Osteoblast (primary cell): ENCODE results near the gene KCTD10. TPM values are rescaled to one million over a fixed set of nuclear protein-coding genes. Genes with fewer than 3 reads are reported as not detected.

ENCODE experiments used
- DNase-seq: peaks from one replicate; pipeline ENCODE4 v3.0.0; 2011; ENCODE audit warnings: low spot score, mixed read lengths; ENCODE audit not compliant: insufficient read length; ENCODE audit errors: missing footprints
- H2AFZ ChIP-seq: 2 replicates; pipeline ENCODE4 v1.6.0; 2011; ENCODE audit warnings: mild to moderate bottlenecking, low read length
- H3K27ac ChIP-seq: 2 replicates; pipeline ENCODE4 v1.5.1; 2011; ENCODE audit warnings: mild to moderate bottlenecking, low read depth, low read length, moderate library complexity
- H3K27me3 ChIP-seq: 2 replicates; pipeline ENCODE4 v1.6.0; 2012; ENCODE audit warnings: mild to moderate bottlenecking, control low read depth, inconsistent platforms, low read length, moderate library complexity; ENCODE audit not compliant: insufficient read depth
- H3K36me3 ChIP-seq: 2 replicates; pipeline ENCODE4 v1.5.1; 2011; ENCODE audit warnings: mild to moderate bottlenecking, low read length, control low read depth, moderate library complexity; ENCODE audit not compliant: insufficient read depth
- H3K4me1 ChIP-seq: 2 replicates; pipeline ENCODE4 v1.5.1; 2011; ENCODE audit warnings: mild to moderate bottlenecking, low read length, control low read depth, moderate library complexity; ENCODE audit not compliant: insufficient read depth
- H3K4me2 ChIP-seq: 2 replicates; pipeline ENCODE4 v1.6.0; 2011; ENCODE audit warnings: mild to moderate bottlenecking, low read length; ENCODE audit not compliant: insufficient read depth
- H3K4me3 ChIP-seq: fragments of 200-600 bp; sonication (generic); 3 replicates; pipeline ENCODE4 v1.5.1; 2012; ENCODE audit warnings: mild to moderate bottlenecking, low read length, inconsistent platforms; ENCODE audit not compliant: insufficient read depth
- H3K79me2 ChIP-seq: 2 replicates; pipeline ENCODE4 v1.6.0; 2012; ENCODE audit warnings: mild to moderate bottlenecking, low read length, control low read depth, inconsistent platforms; ENCODE audit not compliant: insufficient read depth
- H3K9me3 ChIP-seq: 2 replicates; pipeline ENCODE4 v1.5.1; 2011; ENCODE audit warnings: low read depth, low read length, control low read depth
- H4K20me1 ChIP-seq: 2 replicates; pipeline ENCODE4 v1.6.0; 2012; ENCODE audit warnings: mild to moderate bottlenecking, low read length, control low read depth; ENCODE audit not compliant: insufficient read depth
- CTCF ChIP-seq: IDR thresholded peaks from 2 replicates; pipeline ENCODE4 v1.5.1; 2011; ENCODE audit warnings: mild to moderate bottlenecking, low read depth, low read length, moderate library complexity; ENCODE audit errors: extremely low read depth
- total RNA-seq: library from RNA; depleted of rRNA; stranded (reverse); fragments of >200 nt; gene quantifications from 2 replicates; pipeline ENCODE4 v1.2.3, GENCODE V29; 2012

KCTD10 gene
- total RNA-seq, 1 donor, result 102 TPM

GRCh38 chr12:109512608-109513007 is 35.5 kb upstream of the KCTD10 start:
- Histone ChIP-seq H3K27me3 (no peaks in the 10 kb centered on the region), H3K79me2 (no peaks in the 10 kb centered on the region), H3K4me2 (no peak overlapping the region), H2AFZ (no peak overlapping the region), H3K36me3 (peaks cover 83% of the 10 kb centered on the region), H3K4me1 (no peaks in the 10 kb centered on the region), H3K27ac (no peak overlapping the region), H3K9me3 (no peaks in the 10 kb centered on the region), H4K20me1 (no peaks in the 10 kb centered on the region), H3K4me3 (no peak overlapping the region)
- no peak for TF ChIP-seq CTCF
- DNase-seq, result no peak

GRCh38 chr12:109510196-109510595 is 33.1 kb upstream of the KCTD10 start:
- H3K27ac ChIP-seq, result no peak overlapping the region
- no peaks in the 10 kb centered on the region for H3K27me3 ChIP-seq
- TF ChIP-seq CTCF, result no peak
- H3K9me3 ChIP-seq, result no peaks in the 10 kb centered on the region
- H3K4me3 ChIP-seq, result no peak overlapping the region
- no peak overlapping the region for H2AFZ ChIP-seq
- peaks cover 90% of the 10 kb centered on the region for H3K36me3 ChIP-seq
- no peak overlapping the region for H3K4me2 ChIP-seq
- no peak for DNase-seq
- no peaks in the 10 kb centered on the region for H4K20me1 ChIP-seq
- H3K79me2 ChIP-seq, result no peaks in the 10 kb centered on the region
- H3K4me1 ChIP-seq, result no peaks in the 10 kb centered on the region

- no peak for TF ChIP-seq CTCF
- H4K20me1 ChIP-seq, result no peaks in the 10 kb centered on the region
- no peak for DNase-seq
- H3K27me3 ChIP-seq, result no peaks in the 10 kb centered on the region
- no peaks in the 10 kb centered on the region for H3K4me1 ChIP-seq
- no peak overlapping the region for H3K4me2 ChIP-seq
- H3K79me2 ChIP-seq, result no peaks in the 10 kb centered on the region
- peaks cover 91% of the 10 kb centered on the region for H3K36me3 ChIP-seq
- no peaks in the 10 kb centered on the region for H3K9me3 ChIP-seq
- no peak overlapping the region for H3K27ac ChIP-seq
- H3K4me3 ChIP-seq, result no peak overlapping the region
- no peak overlapping the region for H2AFZ ChIP-seq
Observed at GRCh38 chr12:109504068-109504467, 27.0 kb upstream of the KCTD10 start.

GRCh38 chr12:109503611-109504010 is 26.5 kb upstream of the KCTD10 start:
- Histone ChIP-seq H3K4me3 (no peak overlapping the region), H2AFZ (no peak overlapping the region), H3K27ac (no peak overlapping the region), H3K9me3 (no peaks in the 10 kb centered on the region), H3K27me3 (no peaks in the 10 kb centered on the region), H3K4me1 (no peaks in the 10 kb centered on the region), H3K79me2 (no peaks in the 10 kb centered on the region), H4K20me1 (no peaks in the 10 kb centered on the region), H3K36me3 (peaks cover 90% of the 10 kb centered on the region), H3K4me2 (no peak overlapping the region)
- no peak for TF ChIP-seq CTCF
- no peak for DNase-seq
